Measurements from ENCODE around the gene PCCA. TPM values are rescaled to one million over a fixed set of nuclear protein-coding genes. Genes with fewer than 3 reads are reported as not detected.

PCCA gene
- total and polyA plus RNA-seq, 2 experiments from 2014 or later, result 41.9 to 46.6 TPM

GRCh38 chr13:100519626-100520025 lies 430.7 kb downstream of the PCCA start:
- Histone ChIP-seq H4K20me1 (replicated peaks; ENCODE audit: insufficient read depth) (no peaks in the 10 kb centered on the region), H3K79me2 (replicated peaks; ENCODE audit: insufficient read depth) (no peaks in the 10 kb centered on the region), H3K4me3 (no peak overlapping the region), H3K27ac (ENCODE audit: low read depth) (no peak overlapping the region), H3K9me2 (ENCODE audit: insufficient read depth) (no peaks in the 10 kb centered on the region), H3K4me2 (no peak overlapping the region), H2AFZ (no peak overlapping the region), H3K36me3 (ENCODE audit: insufficient read depth) (no peaks in the 10 kb centered on the region), H3K27me3 (ENCODE audit: insufficient read depth) (no peaks in the 10 kb centered on the region), H3F3A (replicated peaks; ENCODE audit: low read depth) (peaks cover 2% of the 10 kb centered on the region; the same call in 1 of the 2 replicates), H3K4me1 (ENCODE audit: insufficient read depth) (peaks cover 40% of the 10 kb centered on the region)
- Mint-ChIP-seq H3K36me3 (ENCODE audit: low read depth) (no peaks in the 10 kb centered on the region), H3K27me3 (ENCODE audit: insufficient read depth, low read depth, poor library complexity) (peaks cover 5% of the 10 kb centered on the region), H3K9me3 (no peaks in the 10 kb centered on the region; the same call in 2 of the 3 replicates), H3K4me3 (no peak overlapping the region), H3K4me1 (peaks cover 62% of the 10 kb centered on the region), H3K27ac (no peak overlapping the region)
- ATAC-seq, result no peak
- TF ChIP-seq NANOG (IDR thresholded peaks at IDR 0.05; ENCODE audit: borderline replicate concordance) (no peak), EZH2phosphoT487 (IDR thresholded peaks at IDR 0.05; ENCODE audit: unreplicated experiment) (no peak), JUNB (IDR thresholded peaks at IDR 0.05; ENCODE audit: unreplicated experiment) (no peak), EZH2 (IDR thresholded peaks at IDR 0.05; ENCODE audit: low read depth, unreplicated experiment) (no peak), REST (IDR thresholded peaks at IDR 0.05; ENCODE audit: unreplicated experiment) (no peak), ZNF462 (CRISPR knock-in tag; IDR thresholded peaks at IDR 0.05) (no peak), CREB1 (CRISPR knock-in tag; IDR thresholded peaks at IDR 0.05; ENCODE audit: low read depth) (no peak), STAT1 (IDR thresholded peaks at IDR 0.05; ENCODE audit: unreplicated experiment) (no peak), POLR2AphosphoS5 (IDR thresholded peaks at IDR 0.05; ENCODE audit: low read depth) (no peak), ETS1 (IDR thresholded peaks at IDR 0.05) (no peak), ZNF331 (CRISPR knock-in tag; IDR thresholded peaks at IDR 0.05; ENCODE audit: low read depth) (no peak), CTCF (conservative IDR thresholded peaks at IDR 0.05; ENCODE audit: low read depth in 2 of 2) (no peak)
- DNase-seq (ENCODE audit: low spot score), result no peak

Data from GM23338 (cell line).